HPDE6-E6E7 (cell line): ENCODE measurements around the gene ZNF367.
"Not testable (repeated sequence)": the region's sequence is repeated elsewhere in the genome, so short reads cannot be mapped to it uniquely, and the experiment has no call there.

Experiments
- DNase-seq: peaks from one replicate; pipeline ENCODE4 v3.0.0; 2011; ENCODE audit warnings: missing footprints; ENCODE audit errors: extremely low spot score

ZNF367 gene

DNA sequence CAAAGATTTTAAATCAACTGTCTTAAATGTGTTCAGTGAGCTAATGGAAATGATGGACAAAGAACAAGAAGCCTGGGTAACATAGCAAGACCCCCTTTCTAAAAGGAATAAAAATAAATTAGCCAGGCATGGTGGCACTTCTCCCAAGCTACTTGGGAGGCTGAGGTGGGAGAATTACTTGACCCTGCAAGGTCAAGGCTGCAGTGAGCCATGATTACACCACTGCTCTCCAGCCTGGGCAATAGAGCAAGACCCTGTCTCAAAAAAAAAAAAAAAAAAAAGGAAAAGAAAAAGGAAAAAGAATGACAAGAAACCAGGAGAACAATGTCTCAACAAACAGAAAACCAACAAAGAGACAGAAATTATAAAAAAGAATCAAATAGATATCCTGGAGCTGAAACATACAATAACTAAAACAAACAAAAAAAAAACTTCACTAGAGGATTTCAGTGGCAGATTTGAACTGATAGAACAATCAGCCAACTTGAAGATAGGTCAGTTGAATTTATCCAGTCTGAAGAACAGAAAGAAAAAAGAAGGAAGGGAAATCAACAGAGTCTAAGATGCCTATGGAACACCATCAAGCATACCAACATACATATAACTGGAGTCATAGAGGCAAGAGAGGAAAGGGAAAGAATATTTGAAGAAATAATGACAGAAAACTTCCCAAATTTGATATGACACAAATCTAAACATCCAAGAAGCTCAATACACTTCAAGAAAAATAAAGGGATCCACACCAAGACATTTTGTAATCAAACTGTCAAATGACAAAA is 17.8 kb downstream of the ZNF367 start:
- no peak for DNase-seq

DNA sequence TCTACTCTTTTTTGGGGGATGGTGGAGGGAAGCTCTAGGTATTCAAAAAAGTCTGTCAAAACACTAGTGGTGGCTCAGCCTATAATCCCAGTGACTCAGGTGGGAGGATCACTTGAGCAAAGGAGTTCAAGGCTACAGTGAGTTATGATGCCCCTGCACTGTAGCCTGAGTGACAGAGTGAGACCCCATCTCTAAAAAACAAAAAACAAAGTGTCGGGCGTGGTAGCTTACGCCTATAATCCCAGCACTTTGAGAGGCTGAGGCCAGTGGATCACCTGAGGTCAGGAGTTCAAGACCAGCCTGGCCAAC is 18.9 kb downstream of the ZNF367 start:
- DNase-seq = no peak

DNA sequence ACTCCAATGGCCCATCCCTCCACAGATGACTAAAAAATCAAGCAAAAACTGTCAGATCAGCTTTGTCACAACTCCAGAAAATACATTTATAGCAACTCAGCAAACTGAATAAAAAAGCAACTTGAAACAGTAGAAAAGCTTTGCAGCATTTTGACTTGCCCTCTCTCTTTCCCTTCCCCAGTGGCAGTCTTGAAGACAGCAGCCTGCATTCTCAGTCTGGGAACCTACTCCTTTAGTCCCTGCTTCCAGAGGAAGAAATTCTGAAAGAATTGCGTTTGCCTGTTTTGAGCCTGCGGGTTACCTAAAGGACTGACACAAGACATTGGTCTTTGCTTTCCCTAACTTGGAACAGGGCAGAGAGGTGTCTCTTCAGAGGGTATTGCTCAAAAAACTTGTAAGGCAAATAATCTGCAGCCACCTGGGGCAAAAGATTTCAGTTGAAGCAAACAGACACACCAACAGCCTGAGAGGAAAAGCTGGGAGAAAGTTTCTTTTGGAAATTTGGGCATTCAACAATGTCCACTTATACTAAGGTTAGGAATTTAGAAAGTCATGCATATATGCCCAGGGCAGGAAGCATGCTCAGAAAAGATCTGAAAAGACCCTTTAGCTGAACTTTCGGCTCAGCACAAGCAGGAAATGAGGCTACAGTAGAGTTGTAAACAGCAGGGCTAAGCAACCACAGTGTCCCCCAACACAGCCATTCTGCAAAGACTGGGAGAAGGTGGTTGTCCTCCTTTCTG is 19.4 kb downstream of the ZNF367 start:
- no peak for DNase-seq

DNA sequence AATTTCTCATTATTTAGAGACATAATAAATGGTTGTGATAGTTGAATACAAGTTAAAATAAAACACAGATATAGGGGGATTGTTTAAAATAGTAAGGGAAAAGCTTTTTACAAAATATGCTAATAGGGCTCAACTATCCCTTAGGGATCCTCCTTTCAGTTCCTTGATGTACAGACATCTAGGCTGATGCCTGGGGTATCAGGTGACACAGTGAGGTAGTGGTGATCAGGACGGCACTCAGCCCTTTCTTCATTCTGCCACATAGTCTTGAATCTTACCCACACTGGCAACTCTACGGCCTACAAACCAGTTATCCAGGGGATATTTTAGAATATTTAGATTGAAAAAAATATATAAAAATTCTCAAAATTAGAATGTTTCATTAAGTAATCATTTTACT is 22.2 kb downstream of the ZNF367 start:
- DNase-seq = no peak

DNA sequence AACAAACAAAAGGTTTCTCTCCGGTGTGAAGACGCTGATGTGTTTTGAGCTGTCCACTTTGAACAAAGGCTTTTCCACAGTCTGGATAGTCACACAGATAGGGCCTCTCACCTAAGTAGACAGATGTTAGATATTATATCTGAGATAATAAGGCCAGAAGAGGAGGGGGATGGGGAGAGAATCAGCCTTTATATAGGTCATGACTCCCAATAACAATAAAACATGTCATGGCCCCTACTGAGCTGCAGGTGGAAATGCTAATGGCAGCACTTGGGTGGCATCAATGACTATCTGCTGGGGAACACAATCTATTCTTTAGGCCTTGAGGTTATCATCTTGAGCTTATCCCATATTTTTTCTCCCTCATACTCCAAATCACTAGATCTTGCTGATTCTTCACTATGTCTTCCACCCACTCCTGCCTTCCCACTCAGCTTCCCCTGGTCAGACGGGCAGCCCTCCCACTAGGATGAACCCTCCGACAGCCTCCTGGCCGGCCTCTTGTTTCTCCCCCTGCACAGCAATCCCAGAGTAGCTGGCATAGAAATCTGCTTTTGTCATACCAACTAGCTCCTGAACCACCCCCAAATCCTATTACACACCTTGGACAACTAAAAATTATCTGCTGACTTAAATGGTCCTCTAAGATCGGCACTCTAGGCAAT is 23.2 kb downstream of the ZNF367 start:
- DNase-seq = no peak

DNA sequence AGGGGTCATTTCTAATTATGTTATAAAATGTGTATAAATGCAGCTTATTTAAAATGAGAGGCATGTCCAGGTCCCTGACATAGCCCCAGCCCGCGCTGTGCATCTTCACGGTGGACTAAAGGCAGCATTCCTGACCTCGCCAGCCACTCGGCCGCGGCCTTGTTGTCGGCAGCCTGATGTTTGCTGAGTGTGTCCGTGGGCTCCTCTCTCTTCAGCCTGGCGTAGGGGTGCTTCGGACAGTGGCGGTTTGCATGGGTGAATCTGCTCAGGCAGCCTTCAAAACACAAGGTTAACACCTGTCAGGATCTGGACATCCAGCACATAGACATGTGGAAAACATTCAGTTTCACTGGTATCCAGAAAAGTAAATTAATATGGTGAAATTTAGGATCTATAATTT is 25.9 kb downstream of the ZNF367 start:
- no peak for DNase-seq

DNA sequence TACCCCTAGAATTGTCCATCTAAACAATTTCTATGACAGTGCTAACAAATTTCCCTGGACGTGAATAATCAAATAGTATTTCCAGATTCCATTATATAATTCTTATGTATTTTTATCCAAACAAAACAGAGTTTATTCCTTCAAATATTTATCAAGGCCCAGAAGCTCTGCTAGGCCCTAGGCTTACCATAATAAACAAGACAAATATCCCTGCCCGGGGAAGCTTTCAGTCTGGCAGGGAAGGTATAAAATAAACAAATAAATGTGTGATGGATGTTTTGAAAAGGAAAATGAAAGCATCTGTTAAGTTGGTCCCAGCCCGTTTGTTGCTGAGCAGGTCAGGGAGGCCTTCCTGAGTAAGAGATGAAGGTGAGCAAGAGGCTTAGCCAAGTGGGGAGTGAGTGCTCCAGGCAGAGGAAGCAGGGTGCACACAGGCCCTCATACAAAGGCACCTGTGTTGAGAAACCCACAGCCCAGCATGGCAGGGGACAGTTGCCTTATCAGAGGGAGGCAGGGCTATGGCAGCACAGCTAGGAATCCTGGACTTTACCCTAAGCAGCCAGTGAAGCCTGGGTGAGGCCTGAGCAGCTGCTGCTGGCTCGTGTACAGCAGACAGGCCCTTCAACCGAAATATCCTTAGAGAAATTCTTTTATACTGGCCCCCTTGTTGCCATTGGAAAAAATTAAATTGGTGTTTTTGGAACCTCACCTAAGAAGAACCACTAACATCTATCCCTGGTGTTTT is 27.0 kb downstream of the ZNF367 start:
- DNase-seq = no peak

DNA sequence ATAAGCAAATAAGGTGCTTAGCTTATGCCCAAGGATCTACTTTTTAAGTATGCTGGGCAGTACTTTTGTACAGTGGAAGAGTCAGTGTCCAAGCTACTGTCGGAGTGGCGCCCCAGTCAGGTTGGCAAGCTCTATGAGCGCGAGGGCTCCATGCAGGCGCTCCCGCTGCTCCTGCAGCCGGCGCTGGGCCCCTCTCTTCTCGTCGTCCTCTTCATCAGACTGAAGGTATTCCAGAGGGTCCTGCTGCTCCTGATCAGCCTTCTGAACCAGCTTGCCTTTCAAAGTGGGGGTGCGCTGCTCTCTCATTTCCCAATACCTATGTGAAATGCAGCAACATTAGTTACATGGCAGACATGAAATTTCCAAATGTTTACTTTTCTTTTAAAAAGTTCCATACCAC is 30.0 kb downstream of the ZNF367 start:
- DNase-seq = no peak

DNA sequence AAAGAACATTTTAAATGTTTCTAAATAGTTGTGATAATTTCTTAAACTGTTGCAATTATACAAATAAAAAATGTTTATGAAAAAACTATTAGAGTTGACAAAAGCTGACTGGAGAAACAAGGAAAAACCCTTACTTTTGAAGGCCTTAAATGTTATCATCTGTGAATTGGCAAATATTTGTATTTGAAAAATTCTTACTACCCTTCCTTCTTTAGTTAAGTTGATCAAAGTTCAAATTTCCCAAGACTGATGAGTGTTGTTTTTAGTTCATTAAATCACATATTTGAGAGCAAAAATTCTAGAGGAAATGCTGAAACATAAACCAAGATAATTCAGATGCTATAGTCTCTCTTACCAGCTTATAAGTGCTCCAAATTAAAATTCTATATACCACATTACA is 32.0 kb downstream of the ZNF367 start:
- DNase-seq = no peak

DNA sequence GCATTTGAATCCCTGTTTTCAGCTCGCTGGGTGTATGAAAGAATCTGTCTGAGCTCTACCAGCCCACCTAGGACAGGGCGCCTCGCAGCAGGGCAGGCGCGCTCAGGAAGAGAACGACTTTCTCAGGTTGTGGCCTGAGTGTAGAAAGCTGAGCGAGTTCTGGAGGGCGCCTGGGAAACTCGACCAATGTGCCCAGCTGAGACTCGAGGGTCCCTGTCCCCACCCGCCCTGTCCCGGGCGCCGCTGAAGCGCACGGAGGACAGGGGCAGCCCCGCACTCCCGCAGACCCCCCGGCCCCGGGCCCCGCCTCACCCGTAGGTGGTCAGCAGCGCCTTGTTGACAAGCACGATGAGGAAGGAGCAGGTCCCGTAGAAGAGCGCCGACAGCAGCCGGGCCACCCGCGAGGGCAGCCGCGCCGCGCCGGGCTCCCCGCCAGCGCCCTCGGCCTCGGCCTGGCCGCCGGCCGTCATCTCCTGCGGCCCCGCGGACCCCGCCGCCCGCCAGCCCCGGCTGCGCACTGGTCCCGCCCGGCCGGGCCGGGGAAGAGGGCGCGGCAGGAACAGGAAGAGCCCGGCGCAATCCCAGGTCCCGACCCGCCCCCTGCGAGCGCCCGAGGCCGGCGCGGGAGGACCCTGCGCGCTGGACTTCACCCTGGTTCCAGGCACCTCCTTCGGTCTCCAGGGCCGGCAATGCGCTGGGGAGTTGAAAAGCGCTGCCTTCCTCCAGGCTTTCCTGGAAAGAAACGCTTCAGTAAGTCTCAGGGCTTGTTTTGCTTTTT is 34.8 kb downstream of the ZNF367 start, which contains the start of gene SLC35D2:
Gene SLC35D2, minus strand, starts transcription at position 547 of the 778 bp plus-strand sequence. Its CDS starts 77 bp downstream, at position 470.
- peak; percentile 51 for DNase-seq

DNA sequence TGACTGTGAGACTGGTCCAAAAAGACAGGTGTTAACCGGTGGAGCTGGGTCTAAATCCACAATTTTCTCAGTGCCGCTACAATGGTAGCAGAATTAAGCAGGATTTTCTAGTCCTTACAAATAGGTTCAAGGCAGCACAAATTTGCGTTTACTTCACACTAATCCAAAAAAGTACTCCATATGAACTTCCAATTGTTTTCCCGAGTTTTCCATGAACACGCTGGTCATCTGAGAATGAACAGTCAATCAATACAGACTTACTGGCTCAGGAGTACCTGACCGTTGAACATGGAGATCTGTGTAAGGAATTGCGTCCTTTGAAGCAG is 35.4 kb downstream of the ZNF367 start:
- no peak for DNase-seq

DNA sequence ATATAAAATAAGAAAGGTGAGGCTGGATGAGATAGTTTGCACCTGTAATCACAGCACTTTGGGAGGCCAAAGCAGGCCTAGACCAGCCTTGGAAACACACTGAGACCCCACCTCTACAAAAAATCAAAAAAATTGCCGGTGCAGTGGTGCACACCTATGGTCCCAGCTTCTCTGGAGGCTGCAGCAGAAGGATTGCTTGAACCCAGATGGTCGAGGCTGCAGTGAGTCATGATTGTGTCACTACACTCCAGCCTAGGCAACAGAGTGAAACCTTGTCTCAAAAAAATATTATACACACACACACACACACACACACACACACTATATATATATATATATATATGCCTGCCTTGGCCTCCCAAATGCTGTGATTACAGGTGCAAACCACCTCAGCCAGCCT is 36.0 kb downstream of the ZNF367 start:
- DNase-seq = no peak

DNA sequence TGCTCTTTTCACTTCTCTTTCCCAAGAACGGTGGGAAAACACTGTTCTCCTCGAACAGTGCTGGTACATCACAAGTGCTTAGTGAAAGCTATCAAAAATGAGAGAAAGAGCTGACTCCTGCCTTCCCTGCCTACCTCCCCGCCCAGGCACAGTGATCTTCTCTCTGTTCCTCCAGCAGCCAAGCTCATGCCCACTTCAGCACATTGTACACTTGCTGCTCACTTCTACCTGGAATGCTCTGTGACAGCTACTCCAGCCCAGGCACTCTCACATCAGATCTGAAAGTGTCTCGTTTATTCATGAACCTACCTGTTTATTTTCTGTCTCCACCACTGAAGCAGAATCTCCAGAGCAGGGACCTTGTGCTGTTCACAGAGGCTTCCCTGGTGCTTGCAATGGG is 36.5 kb downstream of the ZNF367 start:
- no peak for DNase-seq

DNA sequence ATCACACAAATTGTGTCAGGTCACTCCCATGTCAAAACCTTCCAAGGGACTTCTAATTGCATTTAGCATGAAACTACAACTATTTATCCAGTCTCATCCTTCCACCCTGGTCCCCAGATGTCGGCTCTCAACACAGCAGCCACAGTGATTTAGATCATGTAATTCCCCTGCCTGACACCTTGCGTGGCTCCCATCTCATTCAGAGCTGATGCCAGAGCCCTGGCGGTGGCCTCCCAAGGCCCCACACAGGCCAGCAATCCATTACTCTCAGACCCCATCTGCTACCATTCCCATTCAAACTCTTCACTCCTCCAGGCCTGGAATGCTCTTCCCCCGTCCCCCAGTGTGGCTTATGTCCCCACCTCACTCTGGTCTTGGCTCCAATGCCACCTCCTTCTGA is 37.0 kb downstream of the ZNF367 start:
- DNase-seq = no peak

DNA sequence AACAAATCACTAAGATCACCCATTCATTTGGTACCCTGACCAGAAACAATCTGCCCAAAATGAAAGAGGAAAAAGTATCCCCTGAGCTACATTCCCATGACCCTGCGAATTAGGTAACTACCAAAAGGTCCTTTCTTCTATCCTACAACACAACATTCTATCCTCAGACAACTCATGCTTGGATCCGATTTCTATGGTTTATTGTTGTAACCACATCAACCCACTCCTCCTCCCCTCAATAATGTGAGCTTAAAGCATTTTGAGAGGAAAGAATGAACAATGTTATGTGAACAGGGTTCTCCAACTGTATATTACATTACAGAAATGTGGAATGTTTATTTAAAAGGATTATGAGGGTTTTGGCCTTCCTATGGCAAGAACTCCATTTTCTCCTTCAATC is 38.7 kb downstream of the ZNF367 start:
- no peak for DNase-seq

DNA sequence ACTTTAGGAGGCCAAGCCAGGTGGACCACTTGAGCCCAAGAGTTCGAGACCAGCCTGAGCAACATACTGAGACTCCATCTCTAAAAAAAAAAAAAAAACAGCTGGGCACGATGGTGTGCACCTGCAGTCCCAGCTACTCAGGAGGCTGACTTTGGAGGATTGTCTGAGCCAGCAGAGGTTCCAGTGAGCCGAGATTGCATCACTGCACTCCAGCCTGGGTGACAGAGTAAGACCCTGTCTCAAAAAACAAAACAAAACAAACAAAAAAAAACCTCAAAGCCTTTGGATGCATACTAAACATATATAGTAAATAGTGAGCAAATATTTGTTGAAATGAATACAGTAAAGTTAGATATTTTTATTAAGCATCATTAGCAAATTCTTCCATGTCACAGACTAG is 40.0 kb downstream of the ZNF367 start:
- DNase-seq = no peak

DNA sequence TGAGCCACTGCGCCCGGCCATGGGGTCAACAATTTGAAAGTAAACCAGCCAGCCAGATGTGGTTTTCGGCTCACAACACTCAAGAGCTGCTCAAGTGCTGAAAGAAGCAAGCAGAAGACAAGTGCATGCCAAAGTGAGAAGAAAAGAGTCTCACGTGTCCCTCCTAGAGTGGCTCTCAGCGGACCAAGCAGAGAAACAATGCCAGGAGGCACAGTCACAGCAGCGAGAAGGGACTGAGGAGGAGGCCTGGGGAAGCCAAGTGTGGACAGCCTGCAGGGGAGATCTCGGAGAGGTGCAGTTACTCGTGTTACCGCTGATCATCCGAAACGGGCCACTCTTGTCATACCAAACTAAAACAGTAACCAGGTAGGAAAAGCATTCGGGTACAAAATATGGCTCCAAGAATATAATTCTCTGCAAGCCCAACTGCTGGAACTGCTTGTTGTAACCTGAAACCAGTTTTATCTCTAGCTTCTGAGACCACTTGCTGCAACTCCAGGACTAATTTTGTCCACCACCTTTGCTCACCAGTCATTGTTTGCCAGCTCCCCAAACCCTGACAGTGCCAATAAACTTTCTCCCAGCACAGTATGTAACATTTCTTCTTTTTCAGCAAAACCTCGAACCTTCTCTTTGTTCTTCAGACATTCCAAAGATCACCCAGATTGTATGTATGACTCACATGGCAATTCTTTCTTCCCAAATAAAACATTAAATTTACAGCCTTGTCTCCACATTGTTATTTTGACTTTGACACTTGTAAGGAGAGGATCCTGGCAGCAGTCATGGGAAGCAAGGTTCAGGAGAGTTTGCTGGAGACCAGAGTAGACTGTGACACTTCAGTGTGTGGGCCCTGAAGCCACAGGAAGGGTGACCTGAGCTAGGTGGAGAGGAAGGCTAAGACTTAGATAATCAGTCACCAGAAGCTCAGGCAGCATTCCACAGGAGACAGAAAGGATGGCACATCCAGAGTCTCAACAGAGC is 41.0 kb downstream of the ZNF367 start:
- DNase-seq = no peak

DNA sequence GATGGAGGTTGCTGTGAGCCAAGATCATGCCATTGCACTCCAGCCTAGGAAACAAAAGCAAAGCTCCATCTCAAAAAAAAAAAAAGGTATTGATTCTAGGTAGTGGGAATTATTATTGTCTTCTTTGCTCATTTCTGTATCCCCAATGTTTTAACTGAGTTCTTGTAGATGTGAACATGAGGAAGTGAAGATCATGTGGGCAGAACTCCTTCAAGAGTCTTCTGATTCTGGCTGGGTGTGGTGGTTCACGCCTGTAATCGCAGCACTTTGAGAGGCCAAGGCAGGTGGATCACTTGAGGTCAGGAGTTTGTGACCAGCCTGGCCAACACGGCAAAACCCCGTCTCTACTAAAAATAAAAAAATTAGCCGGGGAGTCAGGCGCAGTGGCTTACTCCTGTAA is 42.7 kb downstream of the ZNF367 start:
- not testable (repeated sequence) for DNase-seq

DNA sequence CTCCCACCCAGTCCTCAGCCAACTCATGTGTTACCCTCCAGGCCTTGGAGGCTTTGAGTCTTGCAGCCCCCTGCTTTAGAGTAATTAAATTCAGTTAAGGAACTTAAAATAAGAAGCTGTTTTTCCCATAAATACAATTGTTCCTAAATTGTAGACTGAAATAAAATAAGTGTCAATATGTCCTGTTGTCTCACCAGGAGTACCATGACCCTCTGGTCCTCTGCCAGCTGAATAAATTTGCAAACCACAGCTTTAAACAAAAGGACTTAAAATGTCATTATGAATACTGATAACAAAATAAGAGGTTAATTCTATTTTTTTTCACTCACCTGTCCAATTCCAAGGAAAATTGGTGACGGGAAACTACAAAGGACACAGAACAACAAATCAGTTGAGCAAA is 50.2 kb downstream of the ZNF367 start:
- no peak for DNase-seq
